TTC549 (cell line): ENCODE results near the gene SOST.

Experiments used
- FAIRE-seq: peaks from 2 replicates; lab custom pipeline; 2012; peaks lifted over from hg19 to GRCh38; lab: Jason Lieb, UNC

The SOST gene

DNA sequence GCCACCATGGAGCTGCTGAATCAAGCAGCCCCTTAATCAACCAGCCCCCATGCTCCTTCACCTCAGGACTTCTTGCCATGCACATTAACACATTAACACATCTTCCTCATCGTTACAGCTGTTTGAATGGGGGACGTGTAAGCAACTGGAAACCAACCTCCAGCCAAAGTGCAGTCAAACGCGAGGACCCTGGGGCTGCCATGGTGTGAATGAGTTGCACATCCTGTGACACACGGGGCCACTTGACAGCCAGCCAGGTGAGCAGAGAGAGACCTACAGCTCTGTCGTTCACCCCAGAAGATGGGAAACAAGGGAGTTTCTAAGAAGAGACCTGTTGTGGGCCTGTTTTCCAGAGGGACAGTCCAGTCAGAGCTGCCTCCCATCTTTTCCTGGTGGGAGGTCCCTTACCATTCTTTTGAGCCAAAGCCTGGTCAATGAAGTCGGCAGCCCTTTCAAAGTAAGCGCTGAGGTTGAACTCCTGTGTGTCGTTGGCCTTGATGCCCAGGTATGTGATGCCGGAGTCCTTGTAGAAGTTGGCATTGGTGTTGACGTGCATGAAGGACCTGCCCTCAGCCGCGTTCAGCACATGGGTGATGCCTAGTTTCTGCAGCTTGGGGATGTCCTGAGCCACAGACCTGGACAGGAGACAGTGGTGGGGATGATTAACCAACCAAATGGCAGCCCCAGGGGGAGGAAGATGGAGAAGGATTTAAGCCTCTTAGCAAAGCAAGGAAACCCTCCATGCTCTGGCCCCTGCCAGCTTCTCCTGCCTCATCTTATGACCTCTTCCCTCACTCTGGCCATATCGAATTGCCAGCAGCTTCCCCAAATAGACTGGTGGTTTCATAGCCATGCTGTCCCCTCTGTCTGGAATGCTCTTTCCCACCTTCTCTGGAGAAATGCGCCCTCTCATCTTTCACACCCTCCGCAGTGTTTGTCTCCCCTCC, 16.0 kb upstream of the SOST start:
- no peak for FAIRE-seq

DNA sequence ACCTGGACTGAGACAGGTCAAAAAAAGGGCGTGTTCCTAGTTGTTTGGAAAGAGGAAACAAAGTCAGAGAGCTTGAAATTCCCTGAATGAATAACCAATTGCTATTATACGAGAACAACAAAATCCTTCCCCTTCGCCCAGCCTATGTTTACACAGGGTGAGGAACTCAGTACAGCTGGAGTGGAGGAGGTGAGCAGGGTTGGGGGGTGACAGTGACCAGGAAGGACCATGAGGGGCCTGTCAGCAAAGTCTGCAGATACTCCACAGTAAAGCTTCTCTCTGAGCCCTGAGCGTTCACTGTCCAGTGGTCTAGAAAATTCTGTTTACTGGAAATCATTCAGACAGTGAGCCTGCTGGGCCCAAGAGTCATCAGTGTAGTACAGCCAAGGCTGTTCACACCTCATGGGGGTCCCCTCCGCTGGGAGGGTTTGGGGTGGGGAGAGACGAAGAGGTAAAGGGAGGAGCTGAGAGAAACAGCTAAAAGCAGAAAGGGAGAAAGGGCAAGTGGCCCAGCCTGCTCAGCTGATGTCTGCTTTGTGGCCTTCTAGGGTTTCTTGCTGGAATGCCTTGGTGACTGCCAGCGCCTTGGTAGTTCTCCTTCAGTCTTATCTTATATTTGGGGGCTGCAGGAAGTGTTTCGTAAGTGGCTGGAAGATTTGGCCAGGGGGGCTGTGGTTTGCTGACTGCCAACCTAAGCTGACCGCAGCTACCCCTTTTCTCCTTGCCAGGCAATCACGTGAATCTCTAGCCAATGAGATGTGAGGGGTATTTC, 14.5 kb upstream of the SOST start:
- FAIRE-seq = no peak

DNA sequence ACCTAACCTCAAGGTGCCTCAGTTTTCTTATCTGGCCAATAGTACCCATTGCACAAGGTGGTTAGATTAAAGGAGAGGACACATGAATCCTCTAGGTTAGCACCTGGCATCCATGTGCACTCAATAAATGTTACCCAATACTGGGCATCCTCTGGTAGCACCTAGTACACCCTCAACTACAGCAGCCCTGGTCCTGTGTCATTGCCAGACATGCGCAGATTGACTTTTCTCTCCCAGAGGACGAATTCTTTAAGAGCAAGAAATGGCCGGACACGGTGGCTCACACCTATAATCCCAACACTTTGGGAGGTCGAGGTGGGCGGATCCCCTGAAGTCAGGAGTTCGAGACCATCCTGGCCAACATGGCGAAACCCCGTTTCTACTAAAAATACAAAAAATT, 12.9 kb upstream of the SOST start:
- FAIRE-seq = no peak

DNA sequence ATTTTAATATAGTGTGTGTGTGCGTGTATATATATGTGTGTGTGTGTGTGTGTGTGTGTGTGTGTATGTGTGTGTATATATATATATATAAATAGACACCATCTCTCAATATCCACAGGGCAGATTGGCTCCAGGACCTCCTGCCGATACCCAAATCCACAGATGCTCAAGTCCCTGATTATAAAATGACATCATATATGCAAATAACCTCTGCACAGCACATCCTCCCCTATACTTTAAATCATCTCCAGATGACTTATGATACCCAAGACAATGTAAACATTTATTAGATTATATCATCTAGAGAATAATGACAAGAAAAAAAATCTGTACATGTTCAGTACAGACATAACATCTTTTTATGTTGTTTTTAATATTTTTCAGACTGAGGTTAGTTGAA, 12.4 kb upstream of the SOST start:
- no peak for FAIRE-seq

DNA sequence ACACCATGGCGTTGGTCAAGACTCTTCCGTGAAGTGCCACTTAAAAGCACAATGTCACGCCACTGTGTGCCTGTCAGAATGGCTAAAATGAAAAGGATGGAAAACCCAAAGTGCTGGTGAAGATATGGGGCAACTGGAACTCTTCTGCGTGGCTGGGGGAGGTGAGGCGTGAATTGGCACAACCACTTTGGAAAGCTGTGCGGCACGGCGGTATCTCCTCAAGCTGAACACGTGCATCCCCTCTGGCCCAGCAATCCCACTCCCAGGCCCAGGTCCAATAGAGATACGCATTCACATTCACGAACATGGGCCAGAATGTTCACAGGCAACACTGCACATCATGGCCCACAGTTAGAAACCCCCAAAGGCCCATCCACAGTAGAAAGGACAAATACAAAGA, 11.3 kb upstream of the SOST start:
- no peak for FAIRE-seq

DNA sequence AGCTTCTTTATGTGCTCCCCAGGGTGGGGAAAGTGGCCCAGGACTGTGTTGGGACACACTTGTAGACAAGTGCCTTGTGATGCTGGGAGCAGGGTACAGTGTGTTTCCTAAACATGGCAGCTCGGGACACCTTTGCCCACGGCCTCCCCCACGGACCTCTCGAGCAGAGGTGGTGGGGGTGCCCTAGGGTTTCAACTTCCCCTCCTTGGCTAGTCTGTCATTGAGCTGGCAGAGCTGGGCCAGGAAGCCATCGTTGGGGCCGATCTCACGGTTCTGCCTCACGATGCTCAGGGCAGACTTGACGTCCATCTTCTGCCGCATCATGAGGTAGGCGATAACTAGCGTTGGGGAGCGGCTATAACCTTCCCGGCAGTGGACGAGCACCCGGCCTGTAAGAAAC, 10.8 kb upstream of the SOST start:
- no peak for FAIRE-seq

DNA sequence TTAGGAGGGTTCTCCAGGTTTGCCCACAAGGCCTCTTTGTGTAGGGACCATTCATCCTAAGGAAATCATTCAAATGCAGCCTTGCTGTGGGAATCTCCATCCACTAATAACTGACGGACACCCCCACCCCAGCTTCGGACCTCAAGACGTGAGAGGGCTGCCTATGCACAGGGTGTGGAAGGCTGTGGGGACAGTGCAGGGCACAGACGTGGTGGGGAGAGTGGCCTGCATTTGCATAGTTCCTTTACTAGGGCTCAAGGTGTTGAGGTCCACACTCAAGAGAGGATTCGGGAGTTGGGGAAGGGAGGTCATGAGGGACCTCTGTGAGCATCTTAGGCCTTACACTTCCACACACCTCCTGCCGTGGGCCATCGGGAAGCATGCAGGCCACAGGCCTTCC, 10.4 kb upstream of the SOST start:
- FAIRE-seq = no peak

DNA sequence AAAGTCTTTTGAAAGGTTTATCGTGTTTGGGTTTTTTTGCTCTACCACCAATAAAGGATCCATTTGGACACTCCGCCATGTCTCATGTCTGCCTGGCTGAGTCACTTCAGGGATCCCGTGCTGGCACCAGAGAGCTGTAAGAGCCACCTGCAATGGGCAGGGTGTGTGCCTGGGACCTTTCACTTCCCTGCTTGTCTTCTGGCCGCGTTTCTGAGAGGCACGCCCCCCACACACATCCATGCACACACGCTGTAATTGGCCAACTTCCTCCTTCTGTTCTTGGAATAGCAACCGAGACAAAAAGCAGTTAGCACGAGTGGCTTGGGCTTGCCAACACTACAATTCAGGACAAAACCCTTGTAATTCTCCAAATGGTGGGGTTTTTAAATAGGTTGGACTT, 9.8 kb upstream of the SOST start:
- no peak for FAIRE-seq

DNA sequence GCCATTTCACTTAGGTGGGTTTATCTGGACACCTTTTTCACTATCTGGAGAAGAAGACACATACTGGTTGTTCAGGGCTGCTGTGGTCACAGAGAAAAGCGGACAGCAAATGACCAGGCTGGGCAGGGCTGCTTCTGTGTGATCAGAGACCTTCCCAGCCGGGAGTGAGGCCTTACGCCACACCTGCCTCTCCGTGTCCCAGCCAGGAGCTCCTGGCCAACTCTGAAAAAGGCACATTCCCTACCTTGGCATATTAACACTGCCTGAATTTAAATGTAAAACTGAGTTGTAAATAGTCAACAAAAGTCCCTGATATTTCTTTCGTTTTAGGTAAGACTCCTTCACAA, 9.1 kb upstream of the SOST start:
- no peak for FAIRE-seq

DNA sequence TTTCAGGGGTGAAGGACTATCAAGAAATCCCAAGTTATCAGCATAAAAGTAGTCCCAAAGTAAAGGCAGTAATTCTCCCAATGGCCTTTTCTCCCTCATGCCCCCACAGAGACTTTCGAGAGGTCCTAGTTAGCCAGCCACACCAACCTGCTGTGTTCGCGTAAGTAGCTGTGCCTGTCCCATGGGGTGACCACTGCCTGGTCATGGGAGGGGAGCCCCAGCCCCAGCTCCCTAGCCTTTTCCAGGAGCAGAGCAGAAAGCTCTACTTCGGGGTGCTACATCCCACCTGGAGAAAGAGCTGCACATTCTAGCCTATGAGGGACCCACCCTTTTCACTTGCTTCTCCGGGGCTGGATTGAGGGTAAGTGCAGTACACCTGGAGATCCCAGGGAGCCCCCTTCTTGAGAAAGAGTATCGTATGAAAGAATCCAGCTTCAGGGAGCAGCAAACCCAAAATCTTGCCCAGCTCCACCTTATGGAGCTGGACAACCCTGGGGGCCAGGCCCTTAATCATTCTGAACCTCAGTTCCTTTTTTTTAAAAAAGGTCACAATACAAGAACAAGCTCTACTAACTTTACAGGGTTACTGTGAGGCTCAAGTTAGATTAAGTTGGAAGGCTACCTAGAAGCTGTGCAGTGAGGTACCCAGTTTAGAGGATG, 8.6 kb upstream of the SOST start:
- no peak for FAIRE-seq

DNA sequence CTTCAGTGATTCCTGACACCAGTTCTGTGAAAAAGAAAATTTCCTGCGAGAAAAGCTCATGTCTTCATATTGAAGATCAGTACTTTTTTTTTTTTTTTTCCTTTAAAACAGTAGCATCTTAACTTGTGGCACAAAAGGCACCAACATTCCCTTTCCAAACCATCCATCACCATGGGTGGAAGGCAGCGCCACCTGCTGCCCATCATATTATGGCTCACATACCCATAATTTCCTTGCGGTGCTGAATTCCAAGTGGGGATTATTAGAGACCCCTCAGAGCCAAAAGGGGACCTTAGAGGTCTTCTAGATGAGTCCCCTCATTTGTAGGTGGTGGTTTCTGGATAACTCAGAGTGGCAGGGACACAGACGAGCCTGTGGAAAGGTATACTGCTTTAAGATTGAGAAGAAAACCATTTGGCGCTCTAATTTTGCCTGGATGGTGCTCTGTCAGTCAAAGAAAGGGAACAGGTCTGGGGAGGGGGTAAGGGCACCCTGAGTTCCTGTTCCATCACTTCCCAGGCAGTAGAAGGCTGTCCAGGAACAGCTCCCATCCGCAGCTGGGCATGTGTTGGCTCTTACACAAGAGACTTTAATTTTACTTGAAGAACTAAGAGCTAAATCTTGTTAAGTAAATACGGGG, 7.9 kb upstream of the SOST start:
- FAIRE-seq = peak; percentile 13

DNA sequence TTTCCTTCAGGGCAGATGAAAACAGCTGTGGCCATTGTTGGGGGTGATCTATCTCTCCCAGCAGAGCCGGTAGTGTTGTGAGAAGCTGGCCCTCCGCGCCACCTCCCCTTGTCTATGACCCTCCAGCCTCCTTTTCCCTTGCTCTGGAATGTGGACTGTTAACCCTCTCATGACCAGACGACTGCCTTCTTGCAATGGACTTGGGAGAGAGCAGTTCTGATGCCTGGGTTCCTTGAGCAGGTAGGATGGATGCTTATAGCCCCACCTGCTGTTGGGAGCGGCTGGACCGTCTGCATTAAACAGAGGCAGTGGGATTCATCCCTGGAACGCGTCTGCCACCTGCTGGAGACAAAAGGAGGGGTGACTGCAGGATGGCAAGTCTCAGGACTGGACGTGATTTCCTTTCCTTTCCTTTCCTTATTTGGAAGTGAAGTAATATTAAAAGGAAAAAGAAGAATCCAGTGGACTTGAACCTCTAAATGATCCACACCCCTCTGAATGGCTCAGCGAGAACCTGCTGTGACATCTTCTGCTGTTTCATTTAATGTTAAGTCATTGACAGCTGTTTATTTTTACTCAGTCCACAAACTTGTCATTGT, 1.8 kb upstream of the SOST start:
- peak; percentile 95 for FAIRE-seq

DNA sequence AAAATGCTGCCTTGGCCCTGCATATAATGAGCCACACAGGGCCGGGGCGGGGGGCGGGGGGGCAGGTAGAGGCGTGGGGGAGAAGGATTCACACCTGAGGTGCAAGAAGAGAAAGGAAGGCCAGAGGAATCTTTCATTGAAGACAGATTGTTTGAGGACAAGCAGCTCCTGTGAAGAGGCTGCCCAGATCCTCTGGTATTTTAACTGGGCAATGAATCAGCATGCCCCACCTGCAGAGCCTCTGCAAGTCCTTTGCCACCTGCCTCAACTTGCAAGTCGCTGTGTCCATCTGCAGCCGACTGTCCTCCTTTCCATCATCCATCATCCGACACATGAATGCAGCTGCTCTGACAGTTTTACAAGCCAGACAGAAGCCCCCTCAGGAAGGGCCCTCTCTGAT, 1.2 kb upstream of the SOST start:
- FAIRE-seq = no peak

DNA sequence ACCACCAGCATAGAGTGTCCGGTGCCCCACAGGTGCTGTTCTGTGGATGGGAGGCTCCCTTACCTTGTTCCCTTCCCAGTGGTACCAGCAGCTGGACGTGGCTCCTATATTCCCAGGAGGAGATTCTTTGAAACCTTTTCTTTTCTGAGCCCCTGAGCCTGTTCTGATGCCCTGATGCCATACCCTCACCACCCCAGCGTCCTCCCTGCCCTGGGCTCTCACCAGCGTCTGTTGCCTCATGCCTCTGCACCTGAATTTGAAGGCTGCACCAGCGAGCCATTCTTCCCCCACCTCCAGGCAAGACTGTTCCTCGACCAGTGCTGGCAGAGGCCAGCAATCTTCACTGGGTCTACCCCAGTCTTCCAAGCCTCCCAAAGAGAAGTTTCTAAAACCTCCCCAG, 505 bp downstream of the SOST start:
- FAIRE-seq = no peak

DNA sequence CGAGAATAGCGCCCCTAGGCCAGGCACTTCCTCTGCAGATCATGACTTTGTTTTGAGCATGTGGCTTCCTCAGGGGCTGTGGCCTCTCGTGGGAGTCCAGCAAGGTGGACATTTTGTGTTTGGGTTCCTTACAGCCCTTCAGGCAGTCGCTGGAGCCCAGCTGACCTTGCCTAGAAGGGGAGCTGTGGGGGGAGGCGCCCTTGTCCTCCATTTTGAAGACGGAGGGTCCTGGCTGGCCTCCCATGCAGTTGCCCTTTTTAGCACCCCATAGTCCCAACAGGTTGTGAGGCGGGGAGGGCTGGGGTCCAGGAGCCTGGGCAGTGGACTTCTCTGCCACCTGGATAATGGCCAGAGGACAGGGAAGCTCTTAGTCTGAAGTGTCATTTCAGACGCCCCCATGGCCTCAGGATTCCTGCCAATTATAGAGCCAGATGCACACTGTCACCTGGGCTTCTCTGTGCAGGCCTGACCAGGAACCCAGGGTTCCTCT, 1.4 kb downstream of the SOST start:
- FAIRE-seq = no peak

DNA sequence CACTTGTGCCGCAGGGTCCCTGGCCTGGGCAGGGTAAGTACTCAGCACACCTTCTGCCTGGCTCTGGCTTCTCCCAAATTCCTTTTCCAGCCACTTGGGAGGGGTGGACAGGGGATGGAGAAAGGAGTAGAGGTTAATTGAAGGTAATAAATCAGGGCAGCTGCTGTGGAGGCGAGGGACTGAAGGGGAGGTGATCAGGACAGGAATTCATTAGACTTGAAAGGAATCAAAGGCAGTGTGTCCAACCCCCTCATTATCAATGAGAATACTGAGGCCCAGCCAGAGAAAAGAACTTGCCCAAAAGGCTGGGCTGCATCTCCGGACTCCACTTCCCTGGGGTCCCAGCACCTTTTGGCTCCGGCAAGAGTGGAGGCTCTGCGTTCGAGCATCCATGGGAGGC, 2.4 kb downstream of the SOST start:
- FAIRE-seq = no peak

DNA sequence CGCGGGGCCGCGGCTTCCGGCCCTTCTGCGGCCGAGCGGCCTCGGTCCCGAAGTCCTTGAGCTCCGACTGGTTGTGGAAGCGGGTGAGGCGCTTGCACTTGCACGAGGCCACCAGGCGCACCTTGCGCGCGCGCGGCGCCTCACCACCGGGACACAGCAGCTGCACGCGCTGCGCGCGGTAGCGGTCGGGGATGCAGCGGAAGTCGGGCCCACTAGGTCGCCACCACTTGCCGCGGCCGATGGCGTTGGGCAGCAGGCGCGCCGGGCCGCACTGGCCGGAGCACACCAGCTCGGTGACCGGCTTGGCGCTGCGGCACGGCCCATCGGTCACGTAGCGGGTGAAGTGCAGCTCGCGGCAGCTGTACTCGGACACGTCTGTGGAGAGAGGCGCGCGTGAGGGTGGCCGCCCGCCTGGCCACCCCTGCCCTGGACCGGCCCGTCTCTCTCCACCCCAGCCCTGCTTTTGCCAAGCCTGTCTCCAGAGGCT, 3.2 kb downstream of the SOST start:
- no peak for FAIRE-seq

DNA sequence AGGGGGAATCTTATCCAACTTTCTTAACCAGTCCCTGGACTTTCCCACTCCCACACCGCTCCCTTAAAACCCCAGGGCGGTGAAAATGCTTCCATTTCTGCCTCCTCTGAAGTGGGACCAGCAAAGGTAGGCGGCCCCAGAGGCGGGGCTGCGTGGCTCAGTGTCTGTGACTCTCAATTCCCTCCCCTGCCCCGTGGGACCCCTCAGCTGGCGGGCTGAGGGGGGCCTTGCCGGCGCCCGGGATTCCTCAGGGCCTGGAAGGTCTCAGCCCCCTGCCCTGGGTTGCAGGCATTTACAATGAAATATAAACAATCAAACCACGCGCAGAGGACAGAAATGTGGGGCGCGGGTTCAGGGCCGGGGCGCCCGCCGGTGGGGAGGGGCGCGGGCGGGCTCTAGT, 3.6 kb downstream of the SOST start:
- no peak for FAIRE-seq

DNA sequence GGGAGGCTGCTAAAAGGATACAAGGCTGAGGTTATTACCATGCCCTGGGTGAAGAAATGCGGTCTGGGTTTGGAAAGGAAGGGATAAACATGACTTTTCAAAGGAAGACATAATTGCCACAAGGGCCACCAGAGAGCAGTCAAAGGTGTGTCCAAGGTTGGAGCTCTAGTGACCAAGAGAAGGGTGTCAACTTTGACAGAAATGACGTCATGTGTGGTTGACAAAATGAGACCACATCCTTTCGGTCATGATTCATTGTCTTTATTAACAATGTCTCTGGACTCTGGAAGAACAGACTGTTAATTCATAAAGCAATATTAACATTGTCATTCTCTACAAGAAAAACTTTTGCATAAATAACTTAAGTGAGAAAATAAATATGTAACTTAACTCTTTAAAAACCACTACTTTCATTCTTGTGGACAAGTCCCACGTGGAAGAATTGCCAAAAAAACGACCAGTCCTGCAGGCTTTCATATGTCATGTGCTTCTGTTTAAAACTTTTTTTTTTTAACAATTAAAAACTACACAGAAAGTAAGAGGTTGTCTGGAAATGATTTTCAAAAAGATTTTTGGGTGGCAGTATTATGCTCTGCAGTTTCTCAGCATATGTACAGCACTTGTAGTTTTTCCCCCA, 5.0 kb downstream of the SOST start:
- FAIRE-seq = peak; percentile 5

DNA sequence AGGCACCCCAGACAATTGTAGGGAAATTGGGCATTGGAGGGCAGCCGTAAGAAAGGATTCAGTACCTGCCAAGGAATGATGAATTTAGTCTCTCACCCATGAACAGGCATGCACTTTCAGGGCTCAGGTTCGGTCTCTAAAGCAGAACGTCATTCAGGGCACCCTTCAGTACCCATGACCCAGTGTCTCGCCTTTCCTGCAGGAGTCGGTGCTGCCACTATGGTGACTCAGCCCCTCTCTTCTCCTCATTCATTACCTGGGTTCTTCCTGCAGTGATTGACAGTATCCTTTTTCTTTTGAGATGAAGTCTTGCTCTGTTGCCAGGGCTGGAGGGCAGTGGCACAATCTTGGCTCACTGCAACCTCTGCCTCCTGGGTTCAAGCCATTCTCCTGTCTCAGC, 8.4 kb downstream of the SOST start:
- FAIRE-seq = no peak

DNA sequence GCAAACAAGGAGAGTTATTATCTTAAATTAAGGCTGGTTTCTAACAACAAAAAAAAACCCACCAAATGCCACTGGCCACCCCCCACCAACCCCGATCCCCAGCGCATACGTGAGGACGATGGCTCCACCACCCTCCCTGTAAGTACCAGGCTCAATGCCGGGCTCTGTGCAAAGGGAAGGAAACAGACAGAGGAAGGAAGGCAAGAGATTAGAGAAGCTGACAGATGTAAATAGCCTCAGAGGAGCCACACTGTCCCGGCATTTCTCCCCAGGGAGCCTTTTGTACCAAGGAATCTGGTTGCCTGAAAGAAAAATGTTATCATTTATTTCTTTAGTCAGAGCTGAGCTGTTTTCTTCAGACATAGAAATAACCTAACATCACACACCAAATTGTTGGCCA, 13.1 kb downstream of the SOST start:
- no peak for FAIRE-seq

DNA sequence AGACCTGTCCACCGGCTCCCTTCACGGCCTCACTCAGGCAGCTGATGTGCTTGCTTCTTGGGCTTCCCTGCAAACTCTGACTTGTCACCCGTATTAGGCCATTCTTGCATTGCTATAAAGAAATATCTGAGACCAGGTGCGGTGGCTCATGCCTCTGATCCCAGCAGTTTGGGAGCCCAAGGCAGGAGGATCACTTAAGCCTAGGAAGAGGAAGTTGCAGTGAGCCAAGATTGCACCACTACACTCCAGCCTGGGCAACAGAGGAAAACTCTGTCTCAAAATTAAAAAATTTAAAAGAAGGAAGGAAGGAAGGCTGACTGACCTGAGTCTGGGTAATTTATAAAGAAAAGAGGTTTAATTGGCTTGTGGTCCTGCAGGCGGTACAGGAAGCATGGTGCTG, 17.0 kb downstream of the SOST start:
- FAIRE-seq = no peak
